HG02798 (cell line): ENCODE measurements around the gene NAA80.

Experiments used
- ATAC-seq: cut with Tn5 transposase; IDR thresholded peaks from one replicate; pipeline ENCODE4 v1.9.1; 2021; ENCODE audit warnings: mild to moderate bottlenecking; ENCODE audit not compliant: unreplicated experiment, poor library complexity

NAA80 gene

DNA sequence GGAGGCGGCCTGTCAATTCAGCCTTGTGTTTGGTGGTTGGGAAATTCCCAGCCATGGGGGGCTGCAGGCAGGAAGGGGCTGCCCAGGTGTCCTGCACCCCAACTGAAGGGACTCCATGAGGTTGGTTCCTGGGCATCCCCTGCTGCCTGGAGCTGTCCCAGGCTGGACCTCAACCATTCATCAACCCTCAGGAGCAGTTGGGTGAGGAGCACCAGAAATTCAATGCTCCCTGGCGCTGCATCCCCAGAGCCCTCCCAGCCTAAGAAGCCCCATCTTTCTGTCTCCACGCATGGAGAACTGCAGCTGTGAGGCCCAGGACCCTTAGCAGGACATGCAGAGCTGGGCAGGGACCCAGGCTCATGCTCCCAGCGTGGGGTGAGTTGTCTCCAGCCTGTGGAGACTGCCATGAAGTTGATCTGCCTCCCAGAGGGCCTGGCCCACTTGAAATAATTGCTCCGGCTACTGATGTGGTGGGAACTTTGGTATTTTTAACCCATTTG, 38.2 kb downstream of the NAA80 start:
- ATAC-seq = no peak

DNA sequence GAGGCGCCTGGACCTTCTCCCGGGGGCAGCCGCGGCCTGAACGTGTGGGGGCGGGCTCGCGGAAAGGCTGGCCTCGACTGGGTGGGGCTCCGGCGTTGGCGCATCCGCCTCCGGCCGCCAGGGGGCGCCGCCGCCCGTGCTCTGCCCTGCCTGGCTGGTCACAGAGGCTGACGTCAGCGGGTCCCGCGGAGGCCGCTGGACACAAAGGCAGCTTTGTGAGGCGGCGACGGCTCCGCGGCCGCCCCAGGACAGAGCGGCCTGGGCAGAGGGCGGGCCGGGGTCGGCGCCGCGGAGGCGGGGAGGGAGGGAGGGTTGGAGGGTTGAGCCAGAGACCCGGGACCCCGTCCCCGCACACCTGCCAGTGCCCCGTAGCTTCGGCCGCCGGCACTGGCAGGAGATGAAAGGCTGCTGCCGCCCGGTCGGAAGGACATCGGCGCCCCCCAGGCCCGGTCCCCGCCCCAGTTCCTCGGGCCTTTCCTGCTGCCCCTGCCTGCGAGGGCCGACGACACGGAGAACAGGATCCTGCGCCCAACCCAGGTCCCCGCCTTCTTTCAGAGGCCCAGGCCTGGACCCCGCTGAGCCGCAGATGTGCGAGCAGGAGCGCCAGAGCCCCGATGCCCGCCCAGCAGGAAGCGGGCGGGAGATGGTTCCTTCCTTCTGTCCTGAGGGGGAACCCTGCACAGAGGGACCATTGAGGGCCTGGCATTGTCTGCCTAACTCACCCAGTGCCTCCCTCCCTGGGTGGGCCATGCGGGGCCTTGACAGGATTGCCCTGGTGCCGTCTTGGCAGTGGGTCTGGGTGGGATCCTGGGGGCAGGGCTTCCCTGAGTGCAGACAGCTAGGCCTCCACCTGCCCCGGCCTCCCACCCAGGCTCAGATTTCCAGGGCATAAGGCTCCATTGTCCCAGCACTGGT, 38.9 kb downstream of the NAA80 start:
- peak; percentile 93 for ATAC-seq

DNA sequence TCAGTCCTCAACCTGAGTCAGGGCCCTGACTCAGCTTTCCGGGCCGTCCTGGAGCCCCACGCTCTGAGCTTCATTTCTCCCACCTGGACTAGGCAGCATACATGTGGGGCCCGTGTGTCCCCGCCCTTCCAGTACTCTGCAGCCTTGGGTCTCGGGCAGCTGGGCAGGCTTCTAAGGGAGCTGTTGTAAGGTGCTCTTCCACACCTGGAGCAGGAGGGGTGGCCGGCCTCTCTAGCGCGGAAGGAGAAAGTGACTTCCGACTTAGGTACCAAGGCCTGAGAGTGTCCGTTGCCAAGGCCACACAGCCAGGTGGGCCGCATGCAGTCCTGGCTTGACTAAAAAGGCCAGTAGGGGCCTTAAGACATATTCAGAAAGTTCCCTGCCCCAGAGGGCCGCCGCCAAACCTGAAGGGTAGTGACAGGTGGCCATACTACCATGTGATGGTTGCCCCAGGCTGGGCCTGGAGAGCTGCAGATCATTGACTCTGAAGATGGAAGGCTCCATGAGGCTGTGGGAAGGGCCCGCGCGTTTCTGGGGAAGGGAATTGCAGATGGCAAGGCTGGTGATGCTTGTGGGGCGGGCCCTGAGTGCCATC, 39.7 kb downstream of the NAA80 start:
- peak; percentile 17 for ATAC-seq

DNA sequence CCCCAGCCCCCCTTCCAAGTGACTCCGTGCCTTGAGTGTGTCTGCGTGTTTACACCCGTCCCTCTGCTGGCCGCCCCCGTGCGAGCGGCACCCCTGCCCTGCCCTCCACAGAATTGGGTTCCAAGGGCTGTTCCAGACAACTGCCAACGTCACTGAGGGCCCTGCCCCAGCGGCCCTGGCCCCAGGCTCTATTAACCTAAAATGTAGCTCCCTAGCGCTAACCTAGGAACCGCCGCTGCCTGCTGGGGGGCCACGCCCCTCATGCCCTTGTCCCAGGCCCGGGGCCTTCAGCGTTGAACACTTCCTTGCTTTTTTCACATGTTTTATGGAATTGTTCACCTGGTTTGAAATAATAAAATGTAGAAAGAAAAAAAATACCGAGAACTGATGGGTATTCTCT, 40.2 kb downstream of the NAA80 start:
- no peak for ATAC-seq

DNA sequence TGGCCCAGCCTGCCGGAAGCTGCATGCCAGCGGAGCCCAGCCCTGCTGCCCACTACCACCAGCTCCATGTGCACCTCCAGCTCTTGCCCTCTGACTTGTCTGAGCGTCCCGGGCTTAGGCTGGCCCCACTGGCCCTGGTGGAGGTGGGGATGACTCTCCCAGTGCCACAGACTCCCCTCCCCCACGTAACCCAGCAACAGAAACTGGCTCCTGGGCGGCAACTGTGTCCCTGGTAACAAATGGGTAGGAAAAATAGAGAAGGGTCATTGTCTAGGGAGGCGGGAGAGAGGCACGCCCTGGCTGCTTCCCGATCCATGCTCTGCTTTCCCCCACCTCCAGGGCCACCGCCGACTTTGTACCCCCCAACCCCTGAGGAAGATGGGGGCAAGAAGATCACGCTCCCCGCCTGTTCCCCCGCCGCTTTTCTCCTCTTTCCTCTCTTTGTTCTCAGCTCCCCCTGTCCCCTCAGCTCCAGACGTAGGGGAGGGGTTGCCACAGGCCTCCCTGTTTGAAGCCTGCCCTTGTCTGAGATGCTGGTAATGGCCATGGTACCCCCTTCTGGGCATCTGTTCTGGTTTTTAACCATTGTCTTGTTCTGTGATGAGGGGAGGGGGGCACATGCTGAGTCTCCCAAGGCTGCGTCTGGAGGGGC, 41.0 kb downstream of the NAA80 start:
- no peak for ATAC-seq

DNA sequence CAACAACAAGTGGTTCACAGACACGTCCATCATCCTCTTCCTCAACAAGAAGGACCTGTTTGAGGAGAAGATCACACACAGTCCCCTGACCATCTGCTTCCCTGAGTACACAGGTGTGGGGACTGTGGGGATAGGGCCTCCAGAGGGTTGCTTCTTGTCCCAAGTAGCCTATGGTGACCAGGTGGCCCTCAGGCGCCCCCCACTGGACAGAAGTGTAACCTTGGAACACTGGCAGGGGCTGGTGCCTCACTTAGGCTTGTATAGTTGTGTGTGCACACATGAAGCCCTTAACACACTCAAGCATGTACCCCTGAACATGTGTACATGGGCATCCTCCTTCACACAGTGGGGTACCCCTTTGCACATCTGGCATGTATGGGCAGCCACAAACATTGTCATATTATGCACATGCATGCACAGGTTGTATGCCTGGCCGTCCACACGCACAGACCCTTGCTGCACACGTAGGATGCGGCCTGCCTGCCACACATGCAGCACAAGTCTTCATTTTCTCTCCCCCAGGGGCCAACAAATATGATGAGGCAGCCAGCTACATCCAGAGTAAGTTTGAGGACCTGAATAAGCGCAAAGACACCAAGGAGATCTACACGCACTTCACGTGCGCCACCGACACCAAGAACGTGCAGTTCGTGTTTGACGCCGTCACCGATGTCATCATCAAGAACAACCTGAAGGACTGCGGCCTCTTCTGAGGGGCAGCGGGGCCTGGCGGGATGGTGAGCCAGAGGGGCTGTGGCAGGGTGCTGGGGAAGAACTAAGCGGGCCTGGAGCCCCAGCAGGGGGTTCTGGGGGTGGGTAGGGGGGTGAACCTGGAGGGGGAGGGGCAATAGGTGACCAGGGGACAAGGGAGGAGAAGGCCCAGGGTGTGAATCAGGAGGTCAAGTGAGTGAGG, 42.0 kb downstream of the NAA80 start:
- no peak for ATAC-seq

DNA sequence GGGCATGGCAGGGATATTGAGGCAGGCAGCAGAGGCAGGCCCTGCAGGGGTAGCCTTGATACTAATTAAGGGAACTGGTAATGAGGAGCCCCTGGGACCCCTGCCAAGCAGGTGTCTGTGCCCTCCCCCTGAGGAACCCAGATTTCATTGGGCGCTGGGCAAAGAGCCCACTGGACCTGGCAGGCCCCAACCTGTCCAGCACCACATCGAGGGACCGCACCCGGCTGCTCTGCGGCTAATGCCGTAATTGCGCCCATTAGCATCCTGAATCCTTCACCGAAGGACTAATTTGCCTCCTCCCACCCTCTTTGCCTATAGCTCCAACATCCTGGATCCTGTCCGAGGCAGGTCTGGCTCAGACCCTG, 44.0 kb downstream of the NAA80 start:
- no peak for ATAC-seq

DNA sequence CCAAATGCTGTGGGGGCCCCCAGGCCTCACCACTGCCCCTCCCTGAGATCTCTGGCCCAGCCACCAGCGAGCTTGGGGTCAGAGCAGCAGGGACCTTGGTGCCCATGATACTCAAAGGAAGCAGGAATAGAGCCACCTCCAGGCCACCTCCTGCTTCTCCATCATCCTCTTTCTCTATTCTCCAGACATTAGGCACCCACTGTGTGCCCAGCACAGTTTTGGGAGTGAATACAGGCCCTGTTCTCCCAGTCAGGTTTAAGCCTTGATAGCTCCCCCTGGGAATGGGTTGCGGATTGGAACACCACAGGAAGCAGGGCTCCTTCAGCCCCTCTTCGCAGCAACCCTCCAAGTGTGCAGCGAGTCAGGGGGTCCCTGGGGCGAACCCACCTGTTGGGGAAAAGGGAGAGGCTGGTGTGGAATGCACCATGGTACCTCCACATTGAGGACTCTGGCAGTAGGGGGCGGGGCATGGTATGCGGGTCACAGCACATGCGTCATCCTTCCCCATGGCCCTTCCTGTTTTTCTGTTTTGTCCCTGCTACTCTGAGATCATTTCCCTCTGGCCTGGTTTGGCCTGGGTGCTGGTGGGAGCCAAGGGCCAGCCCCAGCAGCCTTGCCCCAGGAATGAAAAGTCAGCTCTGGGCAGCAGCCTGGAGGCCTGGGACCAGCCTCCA, 44.5 kb downstream of the NAA80 start:
- ATAC-seq = no peak

DNA sequence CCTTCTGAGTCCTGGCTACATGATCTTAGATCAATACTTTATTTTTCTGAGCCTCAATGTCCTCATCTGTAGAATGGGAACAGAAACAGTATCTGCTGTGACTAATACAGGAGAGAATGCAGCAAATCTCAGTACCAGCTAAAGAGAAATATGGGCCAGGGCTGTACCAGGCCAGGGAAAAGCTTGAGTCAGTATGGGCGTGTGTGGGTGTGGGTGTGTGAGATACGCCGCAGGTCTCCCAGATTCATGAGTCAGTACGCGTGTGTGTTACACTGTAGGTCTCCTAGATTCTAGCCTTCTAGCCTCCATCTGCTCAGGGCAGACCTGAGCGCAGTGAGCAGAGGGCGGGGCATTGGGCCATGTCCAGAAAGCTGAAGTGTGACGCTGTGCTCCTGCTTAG, 48.0 kb downstream of the NAA80 start:
- no peak for ATAC-seq

DNA sequence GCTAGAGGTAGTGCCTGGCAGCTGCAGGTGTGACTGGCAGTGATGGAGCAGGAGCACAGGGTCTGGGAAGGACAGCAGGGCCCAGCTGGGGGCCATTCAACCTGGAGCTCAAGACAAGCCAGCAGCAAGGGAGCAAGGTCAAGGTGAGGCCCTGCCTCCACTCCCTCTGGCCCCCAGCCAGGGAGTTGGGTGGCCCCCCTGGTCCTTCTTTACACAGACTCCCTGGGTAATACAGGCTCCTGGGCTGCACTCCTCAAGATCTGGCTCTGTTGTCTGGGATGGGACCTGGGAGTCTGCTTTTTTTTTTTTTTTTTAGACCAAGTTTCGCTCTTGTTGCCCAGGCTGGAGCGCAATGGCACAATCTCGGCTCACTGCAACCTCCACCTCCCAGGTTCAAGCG, 48.7 kb downstream of the NAA80 start:
- no peak for ATAC-seq

DNA sequence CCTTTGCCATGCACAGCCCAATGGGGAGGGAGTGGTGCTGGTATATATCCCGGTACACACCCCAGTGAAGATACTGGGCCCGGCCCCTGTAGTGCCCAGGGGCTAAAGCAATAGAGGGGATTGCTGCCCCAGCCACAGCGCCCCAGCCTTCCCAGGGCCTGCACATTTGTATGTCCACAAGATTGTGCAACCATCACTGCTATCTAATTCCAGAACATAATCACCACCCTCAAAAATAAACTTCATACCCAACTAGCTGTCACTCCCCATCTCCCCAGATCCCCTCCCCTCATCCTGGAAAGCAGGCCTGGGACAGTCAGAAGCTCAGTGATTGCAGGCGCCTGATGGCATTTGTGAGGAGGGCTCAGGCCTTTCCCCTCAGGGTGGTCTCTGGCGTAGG, 49.7 kb downstream of the NAA80 start:
- no peak for ATAC-seq

DNA sequence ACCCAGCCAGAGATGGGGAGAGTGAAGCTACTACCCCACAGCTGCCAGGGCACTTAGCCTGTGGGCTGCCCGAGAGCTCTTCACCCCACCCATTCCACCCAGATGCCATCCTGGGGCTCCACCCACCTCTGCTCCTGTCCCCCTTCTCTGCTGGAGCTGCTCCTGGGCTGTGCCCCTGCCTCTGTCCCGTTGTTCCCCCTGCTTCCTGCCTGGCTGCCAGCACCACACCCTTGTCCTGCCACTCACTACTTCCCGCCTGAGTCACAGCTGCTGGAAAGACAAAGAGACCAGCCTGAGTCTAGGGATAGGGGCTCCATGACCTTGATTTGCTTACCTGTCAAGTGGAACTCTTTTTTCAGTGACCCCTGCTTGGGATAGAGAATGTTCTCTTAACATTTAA, 50.8 kb downstream of the NAA80 start:
- ATAC-seq = no peak

DNA sequence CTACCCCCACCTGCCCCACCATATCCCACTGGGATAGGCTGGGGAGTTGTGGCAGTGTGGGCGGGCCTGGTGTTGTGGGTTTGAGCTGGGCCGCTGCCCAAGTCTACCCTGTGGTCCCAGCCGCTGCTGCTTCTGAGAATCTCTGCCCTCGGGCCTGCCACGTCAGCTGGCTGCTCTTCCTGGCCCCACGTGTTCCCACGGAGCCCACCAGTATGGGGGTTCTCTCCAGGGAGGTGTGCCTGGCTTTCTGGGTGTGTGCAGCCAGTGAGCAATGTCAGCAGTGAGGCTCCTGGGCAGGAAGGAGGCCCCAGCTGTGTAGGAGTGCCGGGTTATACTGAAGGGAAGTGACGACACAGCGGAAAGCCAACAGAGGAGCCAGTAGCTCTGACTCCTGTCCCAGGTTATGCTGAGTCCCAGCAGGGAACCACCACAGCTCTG, 52.7 kb downstream of the NAA80 start:
- ATAC-seq = peak; percentile 61
